ENCODE results near the gene MGAT4B. TPM values are rescaled to one million over a fixed set of nuclear protein-coding genes. Genes with fewer than 3 reads are reported as not detected.

The MGAT4B gene
- total RNA-seq, 2 experiments from 2014 or later, result 141 to 145 TPM

DNA sequence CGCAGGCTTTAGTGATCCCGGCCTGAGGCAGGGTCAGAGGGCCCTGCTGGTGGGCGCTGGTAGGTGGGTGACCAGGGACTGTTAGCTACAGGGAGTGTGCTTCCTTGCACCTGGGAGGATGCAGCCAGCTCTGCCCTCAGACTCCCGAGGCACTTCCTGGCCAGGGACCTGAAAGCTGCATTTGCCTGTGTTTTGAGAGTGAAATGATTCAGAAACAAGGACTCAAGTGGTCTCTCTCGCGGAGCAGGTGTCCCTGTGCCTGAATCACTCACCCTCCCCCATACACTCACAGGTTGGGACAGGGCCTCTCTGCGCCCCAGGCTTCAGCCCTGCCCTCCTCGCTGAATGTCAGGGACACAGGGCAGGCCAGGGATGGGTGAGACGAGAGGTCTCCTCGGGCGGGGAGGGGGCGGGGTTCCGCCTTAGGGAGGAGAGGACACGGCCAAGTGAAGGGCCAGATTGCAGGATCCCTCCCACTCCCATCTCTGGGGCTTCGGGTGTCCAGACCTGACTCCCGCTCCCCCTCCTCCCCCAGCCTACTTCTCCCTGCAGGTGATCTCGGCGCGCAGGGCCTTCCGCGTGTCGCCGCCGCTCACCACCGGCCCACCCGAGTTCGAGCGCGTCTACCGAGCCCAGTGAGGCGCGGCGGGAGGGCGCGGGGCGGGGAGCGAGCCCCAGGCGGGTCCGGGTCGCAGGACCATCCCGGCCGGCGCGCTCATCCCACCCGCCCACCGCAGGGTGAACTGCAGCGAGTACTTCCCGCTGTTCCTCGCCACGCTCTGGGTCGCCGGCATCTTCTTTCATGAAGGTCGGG, 11.4 kb downstream of the MGAT4B start:
- TF ChIP-seq, protein P1, sequence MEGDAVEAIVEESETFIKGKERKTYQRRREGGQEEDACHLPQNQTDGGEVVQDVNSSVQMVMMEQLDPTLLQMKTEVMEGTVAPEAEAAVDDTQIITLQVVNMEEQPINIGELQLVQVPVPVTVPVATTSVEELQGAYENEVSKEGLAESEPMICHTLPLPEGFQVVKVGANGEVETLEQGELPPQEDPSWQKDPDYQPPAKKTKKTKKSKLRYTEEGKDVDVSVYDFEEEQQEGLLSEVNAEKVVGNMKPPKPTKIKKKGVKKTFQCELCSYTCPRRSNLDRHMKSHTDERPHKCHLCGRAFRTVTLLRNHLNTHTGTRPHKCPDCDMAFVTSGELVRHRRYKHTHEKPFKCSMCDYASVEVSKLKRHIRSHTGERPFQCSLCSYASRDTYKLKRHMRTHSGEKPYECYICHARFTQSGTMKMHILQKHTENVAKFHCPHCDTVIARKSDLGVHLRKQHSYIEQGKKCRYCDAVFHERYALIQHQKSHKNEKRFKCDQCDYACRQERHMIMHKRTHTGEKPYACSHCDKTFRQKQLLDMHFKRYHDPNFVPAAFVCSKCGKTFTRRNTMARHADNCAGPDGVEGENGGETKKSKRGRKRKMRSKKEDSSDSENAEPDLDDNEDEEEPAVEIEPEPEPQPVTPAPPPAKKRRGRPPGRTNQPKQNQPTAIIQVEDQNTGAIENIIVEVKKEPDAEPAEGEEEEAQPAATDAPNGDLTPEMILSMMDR (IDR thresholded peaks at IDR 0.05), result no peak
- ChIA-PET CTCF (interaction anchor here (0.6 to 3.2 kb wide), 8 partner anchors 25 to 116 kb away, joined by 3 to 22 read pairs (median 4); partner anchors contain the start of genes MAML1 and SQSTM1), POLR2A (interaction anchor here (0.6 to 4.6 kb wide), 11 partner anchors 11 to 172 kb away, joined by 3 to 23 read pairs (median 7); partner anchors contain the start of genes HNRNPH1, MAML1, MGAT4B and SQSTM1)
- peak overlapping the region; percentile 43 for H3K4me3 ChIP-seq (ENCODE audit: low read length)
- Mint-ChIP-seq H3K4me3 (peak overlapping the region; percentile 82), H3K27me3 (no peaks in the 10 kb centered on the region), H3K9me3 (no peaks in the 10 kb centered on the region), H3K27ac (peak overlapping the region; percentile 85), H3K4me1 (ENCODE audit: low read depth) (peaks cover 40% of the 10 kb centered on the region), H3K36me3 (ENCODE audit: low read depth) (peaks cover 19% of the 10 kb centered on the region)
- H3K36me3 ChIP-seq (ENCODE audit: insufficient read depth, low read length), result peaks cover 21% of the 10 kb centered on the region
- no peak overlapping the region for H3K27ac ChIP-seq (ENCODE audit: low read depth in 1 of 2, low read length in 2 of 2)
- ATAC-seq (ENCODE audit: poor library complexity), result no peak
- no peaks in the 10 kb centered on the region for H3K9me3 ChIP-seq (ENCODE audit: control insufficient read depth in 1 of 2, insufficient read depth in 1 of 2, low read length in 2 of 2)
- intact Hi-C loops (cut with DNase I, micrococcal nuclease), result loop anchor here in 1 of 2 experiments (2.0 kb wide), 1 partner anchor 62 kb away; the partner anchor contains the start of gene MAML1
- H3K27me3 ChIP-seq (ENCODE audit: control insufficient read depth in 1 of 2, insufficient read depth in 2 of 2, low read length in 2 of 2), result no peaks in the 10 kb centered on the region
- DNase-seq, result peak in 3 of 14 experiments; percentile 20 to 47 (median 23)
- peaks cover 38% of the 10 kb centered on the region for H3K4me1 ChIP-seq (ENCODE audit: insufficient read depth, low read length)

DNA sequence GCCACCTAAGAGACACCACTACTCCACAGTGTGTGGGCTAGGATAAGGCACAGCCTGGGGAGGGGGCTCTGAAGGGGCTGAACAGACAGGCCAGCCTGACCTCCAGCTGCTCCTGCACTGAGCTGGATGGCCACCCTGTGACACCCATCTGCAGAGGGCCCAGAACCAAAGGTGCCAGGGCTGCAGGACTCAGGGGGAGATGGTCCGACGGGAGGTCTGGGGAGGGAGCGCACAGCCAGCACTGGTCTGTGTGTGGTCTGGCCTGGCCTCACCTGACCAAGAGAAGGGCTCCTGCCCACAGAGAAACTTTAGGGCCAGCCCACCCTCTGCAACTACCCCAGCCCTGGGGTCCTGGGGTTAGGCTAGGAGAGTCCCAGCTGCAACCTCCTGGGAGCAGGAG, 12.1 kb downstream of the MGAT4B start:
- peak overlapping the region; percentile 31 for H3K4me3 ChIP-seq (ENCODE audit: low read length)
- peaks cover 38% of the 10 kb centered on the region for H3K4me1 ChIP-seq (ENCODE audit: insufficient read depth, low read length)
- Mint-ChIP-seq H3K27ac (peak overlapping the region; percentile 85), H3K36me3 (ENCODE audit: low read depth) (peaks cover 18% of the 10 kb centered on the region), H3K27me3 (no peaks in the 10 kb centered on the region), H3K9me3 (no peaks in the 10 kb centered on the region), H3K4me1 (ENCODE audit: low read depth) (peaks cover 40% of the 10 kb centered on the region), H3K4me3 (peak overlapping the region; percentile 82)
- H3K36me3 ChIP-seq (ENCODE audit: insufficient read depth, low read length), result peaks cover 17% of the 10 kb centered on the region
- intact Hi-C loops (cut with DNase I, micrococcal nuclease), result loop anchor here in 1 of 2 experiments (2.0 kb wide), 1 partner anchor 62 kb away; the partner anchor contains the start of gene MAML1
- ChIA-PET POLR2A (interaction anchor here (0.6 to 4.6 kb wide), 8 partner anchors 11 to 171 kb away, joined by 3 to 23 read pairs (median 7); partner anchors contain the start of genes HNRNPH1, MGAT4B and SQSTM1), CTCF (interaction anchor here (1.4 to 3.2 kb wide), 2 partner anchors 32 to 34 kb away, joined by 4 to 22 read pairs; no protein-coding TSS in a partner anchor)
- DNase-seq, result peak in 1 of 14 experiments; percentile 28
- no peak for ATAC-seq (ENCODE audit: poor library complexity)
- H3K27me3 ChIP-seq (ENCODE audit: control insufficient read depth in 1 of 2, insufficient read depth in 2 of 2, low read length in 2 of 2), result no peaks in the 10 kb centered on the region
- no peaks in the 10 kb centered on the region for H3K9me3 ChIP-seq (ENCODE audit: control insufficient read depth in 1 of 2, insufficient read depth in 1 of 2, low read length in 2 of 2)
- TF ChIP-seq, protein P1 (IDR thresholded peaks at IDR 0.05), result no peak
- H3K27ac ChIP-seq (ENCODE audit: low read depth in 1 of 2, low read length in 2 of 2), result peak overlapping the region in 1 of 2 donors; percentile 48

DNA sequence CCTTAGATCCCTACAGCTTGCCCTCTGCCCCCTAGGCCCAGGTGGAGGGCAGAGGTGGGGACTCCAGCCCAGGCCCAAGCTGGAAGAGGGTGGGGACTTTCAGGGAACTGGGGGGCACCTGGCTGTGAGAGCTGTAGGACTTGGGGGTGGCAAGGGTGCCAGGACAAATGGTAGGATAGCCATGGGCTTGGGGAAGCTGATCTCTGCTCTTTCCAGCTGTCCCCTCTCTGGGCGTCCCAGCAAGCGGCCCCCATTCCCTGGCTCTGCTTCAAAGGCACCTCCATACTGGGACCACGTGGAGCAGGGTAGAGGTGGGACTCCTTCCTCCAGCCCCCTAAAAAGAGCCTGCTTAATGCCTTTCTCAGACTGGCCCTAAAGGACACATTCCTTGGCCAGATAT, 12.5 kb downstream of the MGAT4B start:
- no peaks in the 10 kb centered on the region for H3K9me3 ChIP-seq (ENCODE audit: control insufficient read depth in 1 of 2, insufficient read depth in 1 of 2, low read length in 2 of 2)
- H3K4me3 Mint-ChIP-seq, result peak overlapping the region; percentile 82
- peaks cover 40% of the 10 kb centered on the region for H3K4me1 Mint-ChIP-seq (ENCODE audit: low read depth)
- peak overlapping the region in 1 of 2 donors; percentile 48 for H3K27ac ChIP-seq (ENCODE audit: low read depth in 1 of 2, low read length in 2 of 2)
- ChIA-PET CTCF (no interaction called here), POLR2A (interaction anchor here (0.9 to 4.6 kb wide), 11 partner anchors 12 to 171 kb away, joined by 3 to 23 read pairs (median 6); partner anchors contain the start of genes HNRNPH1, MAML1, MGAT4B and SQSTM1)
- TF ChIP-seq, protein P1 (IDR thresholded peaks at IDR 0.05), result no peak
- no peaks in the 10 kb centered on the region for H3K27me3 Mint-ChIP-seq
- H3K4me3 ChIP-seq (ENCODE audit: low read length), result peak overlapping the region; percentile 31
- H3K9me3 Mint-ChIP-seq, result no peaks in the 10 kb centered on the region
- intact Hi-C loops (cut with DNase I, micrococcal nuclease), result loop anchor here in 1 of 2 experiments (2.0 kb wide), 1 partner anchor 61 kb away; the partner anchor contains the start of gene MAML1
- DNase-seq (no peak), ATAC-seq (ENCODE audit: poor library complexity) (no peak)
- no peaks in the 10 kb centered on the region for H3K27me3 ChIP-seq (ENCODE audit: control insufficient read depth in 1 of 2, insufficient read depth in 2 of 2, low read length in 2 of 2)
- peaks cover 38% of the 10 kb centered on the region for H3K4me1 ChIP-seq (ENCODE audit: insufficient read depth, low read length)
- H3K27ac Mint-ChIP-seq, result peak overlapping the region; percentile 85
- H3K36me3 Mint-ChIP-seq (ENCODE audit: low read depth), result peaks cover 14% of the 10 kb centered on the region
- peaks cover 14% of the 10 kb centered on the region for H3K36me3 ChIP-seq (ENCODE audit: insufficient read depth, low read length)

All from CD4-positive, alpha-beta T cell (primary cell).